ENCODE measurements around the gene PLEKHA1. TPM values are rescaled to one million over a fixed set of nuclear protein-coding genes. Genes with fewer than 3 reads are reported as not detected.
A peak's percentile ranks its signal among the peaks of the same experiment; 100 is the strongest.

PLEKHA1 gene
- total RNA-seq, 1 donor from 2014 or later, result 27.9 TPM

DNA sequence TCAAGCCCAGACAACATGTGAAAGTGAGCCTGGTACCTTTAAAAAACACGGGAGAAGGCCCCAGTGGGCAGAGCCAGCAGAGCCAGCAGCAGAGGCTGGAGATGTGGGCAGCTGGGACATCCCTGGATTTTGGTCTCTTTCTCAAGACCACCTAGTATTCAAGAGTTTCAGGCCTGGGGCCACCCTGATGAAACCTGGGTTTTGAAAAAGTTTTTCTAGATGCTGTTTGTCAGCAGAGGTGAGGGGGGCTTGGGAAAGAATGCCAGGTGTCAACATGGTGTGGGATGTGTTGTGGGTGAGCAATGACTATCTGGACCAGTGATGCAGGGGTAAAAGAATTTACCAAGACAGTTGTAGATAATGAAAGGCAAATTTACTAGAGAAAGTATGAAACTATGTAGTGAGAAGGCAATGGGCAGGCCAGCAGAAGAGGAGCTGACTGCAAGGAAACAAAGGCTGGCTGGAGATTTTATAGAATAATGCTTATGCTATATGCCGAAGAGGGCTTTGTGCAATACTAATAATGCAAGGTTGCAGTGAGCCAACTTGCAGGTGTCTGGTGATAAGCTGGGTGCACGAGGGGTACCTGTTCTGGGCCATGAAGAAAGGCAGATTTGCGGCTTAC, 28.1 kb upstream of the PLEKHA1 start:
- DNase-seq (ENCODE audit: low spot score), result peak; percentile 53

DNA sequence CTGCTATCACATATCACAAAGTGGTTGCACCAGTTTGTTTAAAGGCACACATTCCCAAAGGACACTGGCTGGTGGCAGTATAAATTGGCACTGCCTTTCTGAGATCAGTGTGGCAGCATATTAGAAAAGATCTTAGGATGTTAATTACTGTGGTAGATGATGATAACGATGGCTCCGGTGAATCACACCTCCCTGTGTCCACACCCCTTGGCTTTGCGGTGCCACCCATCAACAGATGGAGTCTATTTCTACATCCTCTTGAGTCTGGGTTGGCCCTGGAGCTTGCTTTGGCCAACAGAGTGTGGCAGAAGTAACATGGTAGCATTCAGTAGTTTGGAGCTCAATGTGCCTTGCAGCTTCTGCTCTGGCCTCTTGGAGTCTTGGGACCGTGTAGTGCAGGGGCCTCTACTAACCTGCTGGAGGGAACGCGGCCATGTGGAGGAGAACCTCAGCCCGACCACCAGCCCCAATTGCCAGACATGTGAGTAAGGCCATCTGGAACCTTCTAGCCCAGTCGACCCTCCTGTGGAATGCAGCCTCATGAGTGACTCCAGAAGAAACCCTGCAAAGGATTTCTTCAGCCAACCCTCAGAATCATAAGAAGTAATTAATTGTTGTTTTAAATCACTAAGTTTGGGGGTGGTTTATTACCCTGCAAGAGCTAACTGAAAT, 27.2 kb upstream of the PLEKHA1 start:
- DNase-seq (ENCODE audit: low spot score), result no peak

DNA sequence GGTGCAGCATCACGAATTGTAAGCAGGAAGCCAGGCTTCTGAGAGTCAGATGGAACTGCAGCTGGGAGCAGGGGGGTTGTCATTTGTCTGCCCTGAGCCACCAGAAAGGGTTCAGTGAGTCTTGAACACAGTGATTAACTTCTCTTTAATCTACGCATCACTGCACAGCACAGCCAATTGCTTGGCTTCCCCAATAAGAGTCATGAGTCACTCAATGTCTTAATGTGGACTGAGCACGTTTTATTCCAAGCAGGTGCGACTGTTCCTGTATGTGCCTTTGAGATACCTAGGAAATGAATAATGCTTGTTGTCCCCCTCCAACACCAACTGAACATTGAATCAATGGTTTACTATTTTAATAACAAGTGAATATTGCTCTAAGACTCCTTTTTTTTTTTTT, 26.0 kb upstream of the PLEKHA1 start:
- DNase-seq (ENCODE audit: low spot score), result no peak

DNA sequence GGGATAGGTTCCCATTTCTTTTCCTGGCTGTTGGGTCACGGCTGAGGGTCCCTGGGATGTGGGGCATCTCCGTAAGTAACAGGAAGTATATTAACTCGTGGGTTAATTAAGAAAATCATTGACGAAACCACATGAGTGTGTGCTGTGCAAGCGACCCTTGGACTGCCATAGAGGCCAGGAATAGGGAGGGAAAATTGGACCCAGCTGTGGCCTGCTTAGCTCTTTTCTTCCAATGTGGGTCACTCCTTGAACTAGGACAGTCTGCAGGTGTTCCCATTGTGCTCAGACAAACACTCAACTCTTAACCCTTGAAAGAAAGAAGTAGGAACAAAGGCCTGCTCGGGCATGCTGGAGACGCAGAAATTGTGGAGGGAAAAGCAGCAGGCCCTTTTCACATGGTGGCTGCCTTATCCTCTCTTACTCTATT, 25.6 kb upstream of the PLEKHA1 start:
- no peak for DNase-seq (ENCODE audit: low spot score)

DNA sequence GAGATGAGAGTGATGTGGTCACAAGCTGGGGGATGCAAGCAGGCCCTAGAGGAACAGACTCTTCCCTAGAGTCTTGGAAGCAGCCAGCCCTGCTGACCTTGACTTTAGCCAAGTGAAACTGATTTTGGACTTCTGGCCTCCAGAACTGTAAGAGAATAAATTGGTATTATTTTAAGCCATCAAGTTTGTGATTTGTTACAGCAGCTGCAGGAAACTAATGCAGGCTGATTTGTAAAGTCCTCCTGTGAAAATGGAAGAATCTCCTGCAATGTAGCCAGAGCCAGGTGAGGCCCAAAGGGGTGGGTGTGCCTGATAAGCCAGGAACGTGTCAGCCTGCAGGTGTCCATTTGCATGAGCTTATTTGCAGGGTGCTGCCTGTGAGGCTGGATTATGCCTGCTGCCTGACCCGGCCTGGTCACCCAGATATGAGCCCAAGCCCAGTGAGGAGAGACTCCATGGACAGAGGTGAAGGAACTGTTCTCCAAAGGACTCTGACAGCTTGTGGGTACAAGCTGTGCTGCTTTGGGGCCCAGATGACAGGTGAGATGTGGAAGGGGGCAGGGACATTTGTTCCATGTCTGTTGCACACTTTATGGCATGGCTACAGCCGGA, 24.6 kb upstream of the PLEKHA1 start:
- DNase-seq (ENCODE audit: low spot score), result no peak

DNA sequence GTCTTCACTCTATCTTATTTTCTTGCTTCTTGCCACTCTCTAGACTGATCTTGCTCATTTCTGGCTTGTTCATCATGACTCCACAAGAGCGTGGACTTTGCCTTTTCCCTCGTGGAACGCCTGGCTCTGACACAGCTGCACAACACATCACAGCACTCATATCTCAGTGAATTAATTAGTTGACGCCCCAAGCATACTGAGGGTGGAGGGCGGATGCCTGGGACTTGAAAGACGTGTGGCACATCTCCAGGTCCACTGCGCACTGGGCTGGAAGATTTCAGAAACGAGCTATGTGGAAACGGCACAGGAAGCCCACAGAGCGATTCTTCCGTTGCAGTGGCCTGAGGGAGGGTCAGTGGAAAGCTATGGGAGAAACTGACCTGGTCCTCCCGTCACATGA, 23.6 kb upstream of the PLEKHA1 start:
- no peak for DNase-seq (ENCODE audit: low spot score)

DNA sequence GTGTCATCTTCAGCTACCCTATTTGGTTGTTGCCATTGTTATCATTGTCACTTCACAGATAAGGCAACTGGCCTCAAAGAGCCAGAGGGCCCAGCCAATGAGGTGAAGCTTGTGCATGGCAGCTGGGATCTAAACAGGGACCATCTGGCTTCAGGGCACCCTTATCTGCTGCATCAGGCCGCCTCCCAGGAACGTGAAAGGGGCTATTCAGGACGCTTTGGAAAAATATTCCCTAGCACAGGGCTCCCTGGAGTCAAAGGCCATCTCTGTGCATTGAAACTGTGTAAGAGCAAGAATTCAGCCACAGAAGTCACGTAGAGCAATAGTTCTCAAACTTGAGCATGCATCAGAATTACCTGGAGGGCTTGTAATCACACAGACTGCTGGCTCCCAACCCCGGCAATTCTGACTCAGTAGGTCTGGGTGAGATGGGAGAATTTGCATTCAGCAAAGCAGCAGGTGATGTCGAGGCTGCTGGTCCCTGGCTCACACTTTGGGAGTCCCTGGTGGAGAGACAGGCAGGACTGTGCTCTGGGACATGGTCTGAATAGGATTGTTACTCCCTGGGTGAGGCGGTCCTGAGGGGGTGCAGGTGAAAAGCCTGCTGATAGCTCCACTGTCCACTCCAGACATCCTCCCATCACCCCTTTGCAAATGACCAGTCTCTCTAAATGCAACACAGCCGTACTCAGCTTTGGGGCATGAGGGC, 21.5 kb upstream of the PLEKHA1 start:
- peak; percentile 84 for DNase-seq (ENCODE audit: low spot score)

DNA sequence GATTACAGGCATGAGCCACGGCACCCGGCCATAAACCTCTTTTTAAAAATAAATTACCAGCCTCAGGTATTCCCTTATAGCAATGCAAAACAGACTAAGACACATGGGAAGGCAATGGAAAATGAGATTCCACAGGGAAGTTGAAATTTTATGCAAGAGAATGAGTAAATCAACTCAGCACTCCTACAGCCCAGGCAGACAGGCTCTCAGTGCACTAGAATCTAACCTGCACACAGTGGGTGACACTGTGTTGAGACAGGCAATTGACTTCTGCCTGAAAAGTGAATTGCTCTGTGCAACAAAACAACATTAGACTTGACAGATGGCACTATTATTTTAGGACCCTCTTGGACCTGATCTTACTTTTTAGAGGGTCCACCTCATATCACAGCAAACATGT, 20.1 kb upstream of the PLEKHA1 start:
- no peak for DNase-seq (ENCODE audit: low spot score)

DNA sequence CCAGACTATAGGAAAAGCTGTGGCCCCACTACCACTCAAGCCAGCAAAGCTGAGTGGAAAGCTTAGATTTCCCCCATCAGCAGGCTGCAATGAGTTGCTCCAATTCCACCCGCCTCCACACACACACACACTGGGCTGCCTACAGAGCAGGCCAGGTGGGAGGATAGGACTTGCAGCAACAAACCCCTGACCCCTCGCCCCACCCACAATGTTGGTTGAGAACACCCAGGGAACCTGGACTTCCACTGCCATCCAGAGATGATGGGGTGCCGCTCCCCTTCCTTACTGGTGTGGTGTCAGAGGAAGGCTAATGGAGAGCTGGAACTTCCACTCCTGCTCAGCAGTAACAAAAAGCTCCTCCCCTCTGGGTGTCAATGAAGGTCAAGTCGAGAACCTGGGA, 16.8 kb upstream of the PLEKHA1 start:
- no peak for DNase-seq (ENCODE audit: low spot score)

DNA sequence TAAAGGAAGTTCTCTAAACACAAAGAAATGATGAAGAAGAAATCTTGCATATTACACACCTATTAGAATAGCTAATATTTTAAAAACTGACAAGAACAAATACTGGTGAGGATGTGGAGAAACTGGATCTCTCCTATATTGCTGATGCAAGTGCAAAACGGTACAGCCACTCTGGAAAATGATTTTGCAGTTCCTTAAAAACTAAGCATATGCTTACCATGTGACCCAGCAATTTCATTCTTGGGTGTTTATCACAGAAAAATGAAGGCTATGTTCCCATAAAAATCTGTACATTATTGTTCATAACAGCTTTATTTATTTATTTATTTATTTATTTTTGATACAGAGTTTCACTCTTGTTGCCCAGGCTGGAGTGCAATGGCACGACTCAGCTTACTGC, 14.9 kb upstream of the PLEKHA1 start:
- DNase-seq (ENCODE audit: low spot score), result no peak

DNA sequence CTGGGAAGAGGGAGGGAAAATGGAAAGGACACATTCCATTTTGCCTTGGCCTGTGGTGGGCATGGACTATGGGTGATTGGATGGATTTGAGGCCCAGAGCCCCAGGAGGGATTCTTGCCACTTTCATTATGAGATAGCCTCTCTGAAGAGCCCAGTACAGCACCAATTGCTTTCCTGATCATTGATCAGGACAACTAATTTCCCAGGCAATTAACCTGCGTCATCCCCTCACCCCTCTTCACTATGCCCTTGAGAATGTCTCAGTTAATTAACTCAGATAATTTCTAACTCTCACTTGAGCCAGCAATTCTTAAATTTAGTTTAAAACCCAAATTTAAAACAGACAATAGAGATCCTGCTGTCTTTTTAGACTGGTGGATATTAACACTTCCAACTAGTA, 13.5 kb upstream of the PLEKHA1 start:
- DNase-seq (ENCODE audit: low spot score), result no peak

DNA sequence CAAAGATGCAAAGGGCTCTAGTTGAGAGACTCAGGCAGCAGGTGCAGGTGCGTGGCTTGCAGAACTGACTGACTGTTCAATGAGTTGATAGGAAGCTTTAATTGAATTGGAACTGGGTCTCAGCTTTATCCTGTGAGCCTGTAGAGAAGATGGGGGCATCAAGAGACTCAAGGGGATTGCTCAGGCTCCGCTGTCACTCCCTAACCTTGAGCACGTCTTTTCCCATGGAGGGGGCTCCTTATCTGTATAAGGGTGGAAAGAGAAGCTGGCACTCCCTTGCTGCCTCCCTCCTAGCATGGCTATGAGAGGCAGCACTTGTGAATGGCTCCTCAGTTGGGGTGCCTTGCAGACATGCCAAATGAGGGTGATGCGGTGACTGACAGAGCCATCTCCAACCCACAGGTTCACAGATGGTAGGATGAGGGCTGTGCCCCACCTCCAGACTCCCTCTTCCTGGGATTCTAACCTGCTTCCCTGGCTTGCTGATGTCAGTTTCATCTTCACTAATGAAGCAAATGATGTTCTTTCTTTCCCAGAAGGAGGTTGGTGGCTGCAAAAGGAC, 12.4 kb upstream of the PLEKHA1 start:
- no peak for DNase-seq (ENCODE audit: low spot score)

DNA sequence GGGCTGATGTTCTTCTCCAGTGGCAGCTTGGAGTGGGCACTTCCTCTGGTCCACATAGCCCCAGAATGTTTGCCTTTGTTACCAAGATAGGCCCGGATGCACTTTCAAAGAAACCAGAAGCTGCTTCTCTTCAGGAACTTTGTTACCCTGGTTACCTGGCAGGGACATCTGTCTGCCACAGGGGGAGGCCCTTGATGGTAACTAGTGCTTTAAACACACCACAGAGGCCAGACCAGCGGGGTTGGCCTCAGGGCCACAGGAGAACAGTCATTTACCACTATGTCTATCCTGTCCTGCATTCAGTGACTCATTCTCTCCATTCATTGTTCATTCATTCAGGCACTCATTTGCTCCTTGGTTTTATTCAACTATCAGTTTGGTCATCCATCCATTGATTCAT, 11.9 kb upstream of the PLEKHA1 start:
- no peak for DNase-seq (ENCODE audit: low spot score)

DNA sequence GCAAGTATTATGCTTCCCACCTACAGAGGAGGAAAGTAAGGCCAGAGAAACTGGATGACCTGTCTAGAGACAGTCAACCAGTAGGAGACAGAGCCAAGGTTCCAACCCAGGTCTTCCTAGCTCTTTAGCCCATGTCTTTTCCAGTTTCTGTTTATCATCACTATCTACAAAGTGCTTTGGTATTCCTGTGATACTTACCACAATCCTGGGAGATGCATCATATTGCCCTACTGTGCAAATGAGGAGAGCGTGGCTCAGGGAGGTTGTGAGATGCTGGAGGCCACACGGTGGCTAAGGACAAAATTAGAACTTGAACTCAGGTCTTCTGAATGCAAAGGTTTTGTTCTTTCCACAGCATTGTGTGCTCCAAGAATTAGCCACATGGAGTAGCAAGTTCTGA, 11.2 kb upstream of the PLEKHA1 start:
- no peak for DNase-seq (ENCODE audit: low spot score)

DNA sequence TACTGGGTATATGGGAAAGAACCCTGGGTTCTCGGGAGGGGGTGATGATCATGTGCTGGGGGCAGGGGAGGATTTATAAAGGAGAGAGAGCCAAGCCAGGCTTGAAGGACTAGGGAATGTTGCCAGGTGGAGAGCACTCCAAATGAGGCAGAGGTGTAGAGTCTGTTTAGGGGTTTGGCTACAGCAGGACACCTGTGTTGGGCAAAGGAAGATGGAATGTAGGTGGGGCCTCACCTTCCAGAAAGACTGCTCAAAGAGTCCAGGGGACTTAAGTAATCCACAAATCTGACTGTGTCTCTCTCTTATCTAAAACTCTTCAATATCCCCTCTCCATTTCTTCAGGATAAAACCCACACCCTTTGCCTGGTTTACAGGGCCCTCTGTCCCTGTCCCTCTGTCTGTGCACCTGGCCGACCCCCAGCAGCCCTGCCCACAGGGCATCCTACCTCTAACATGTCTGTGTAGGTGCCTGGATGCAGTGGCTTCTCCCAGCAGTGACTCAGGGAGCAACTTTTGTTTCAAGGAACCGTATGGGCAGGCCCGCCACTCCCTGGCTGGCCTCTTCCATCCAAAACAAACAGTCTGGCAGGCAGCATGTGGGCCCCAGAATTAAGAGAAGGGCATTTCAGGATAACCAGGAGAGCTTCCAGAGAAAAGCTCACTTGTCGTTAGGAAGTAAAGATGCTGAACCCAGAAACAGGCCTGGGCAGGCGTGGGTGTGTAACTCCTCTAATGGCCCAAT, 10.6 kb upstream of the PLEKHA1 start:
- DNase-seq (ENCODE audit: low spot score), result no peak

DNA sequence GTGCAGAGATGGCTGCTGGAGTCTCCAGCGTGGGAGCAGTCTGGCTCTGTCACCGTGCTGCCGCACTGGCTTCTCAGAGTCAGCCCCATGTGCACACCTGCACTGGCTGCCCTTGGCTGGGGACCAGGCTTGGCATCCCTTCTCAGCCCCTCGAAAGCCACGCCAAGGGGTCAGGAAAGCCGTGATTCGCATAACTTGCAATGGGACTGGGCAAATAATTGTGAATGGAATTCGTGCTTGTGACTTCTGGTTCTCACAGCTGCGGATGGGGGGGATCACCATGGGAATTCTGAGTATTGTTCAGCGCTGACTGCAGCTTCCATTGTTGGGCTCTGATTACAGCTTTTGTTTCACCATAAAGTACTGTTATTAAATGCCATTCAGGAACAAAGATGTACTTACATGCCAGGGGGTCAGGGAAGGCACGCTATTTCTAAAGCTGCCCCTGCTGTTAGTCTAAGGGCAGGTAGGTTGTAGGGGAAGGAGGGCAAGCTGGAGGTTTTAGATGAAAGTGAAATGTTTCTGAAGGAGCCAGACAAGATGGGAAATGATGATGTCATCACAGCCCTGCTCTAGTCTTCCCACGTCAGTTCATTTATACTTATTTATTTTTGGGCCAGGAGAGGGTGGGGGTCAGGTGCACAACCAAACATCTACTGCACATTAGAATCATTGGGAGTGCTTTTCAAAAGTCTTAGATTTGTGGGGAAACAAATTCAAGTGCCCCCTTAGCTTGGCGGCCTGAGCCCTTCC, 5.8 kb upstream of the PLEKHA1 start:
- DNase-seq (ENCODE audit: low spot score), result no peak

DNA sequence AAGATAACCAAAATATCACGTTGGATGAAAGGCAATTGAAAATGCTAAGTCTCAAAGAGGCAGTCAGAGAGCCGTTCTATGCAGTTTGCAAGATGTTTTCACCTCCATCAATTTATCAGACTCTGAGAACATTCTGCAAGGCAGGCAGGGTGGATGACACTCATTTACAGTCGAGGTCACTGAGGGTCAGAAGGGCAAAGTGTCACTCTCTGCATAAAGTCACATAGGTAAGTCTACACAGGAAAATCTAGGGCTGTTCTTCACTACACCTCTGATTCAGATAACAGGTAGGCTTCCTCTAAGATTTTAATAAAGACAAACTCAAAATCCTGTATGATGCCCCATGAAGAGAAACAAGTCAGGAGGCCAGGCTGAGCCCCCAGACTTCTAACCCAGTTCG, 1.4 kb upstream of the PLEKHA1 start:
- DNase-seq (ENCODE audit: low spot score), result no peak

DNA sequence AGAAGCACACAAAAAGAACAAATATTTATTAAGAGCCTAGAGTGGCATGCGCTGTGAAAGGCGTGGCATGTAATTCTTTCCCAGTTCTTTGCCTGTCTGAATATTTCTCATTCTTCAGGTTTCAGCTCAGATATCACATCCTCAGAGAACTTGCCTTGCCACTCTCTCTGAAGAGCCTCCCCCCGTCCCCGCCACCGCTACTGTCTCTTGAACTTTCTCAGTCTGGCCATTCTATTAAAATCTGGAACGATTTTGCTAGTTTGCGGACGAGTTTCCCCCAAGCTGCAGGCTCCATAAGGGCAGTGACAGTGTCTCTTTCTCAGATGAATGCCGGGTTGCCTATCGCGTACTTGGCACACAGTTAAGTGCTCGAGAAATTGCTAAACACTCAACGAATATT, 787 bp upstream of the PLEKHA1 start:
- no peak for DNase-seq (ENCODE audit: low spot score)

DNA sequence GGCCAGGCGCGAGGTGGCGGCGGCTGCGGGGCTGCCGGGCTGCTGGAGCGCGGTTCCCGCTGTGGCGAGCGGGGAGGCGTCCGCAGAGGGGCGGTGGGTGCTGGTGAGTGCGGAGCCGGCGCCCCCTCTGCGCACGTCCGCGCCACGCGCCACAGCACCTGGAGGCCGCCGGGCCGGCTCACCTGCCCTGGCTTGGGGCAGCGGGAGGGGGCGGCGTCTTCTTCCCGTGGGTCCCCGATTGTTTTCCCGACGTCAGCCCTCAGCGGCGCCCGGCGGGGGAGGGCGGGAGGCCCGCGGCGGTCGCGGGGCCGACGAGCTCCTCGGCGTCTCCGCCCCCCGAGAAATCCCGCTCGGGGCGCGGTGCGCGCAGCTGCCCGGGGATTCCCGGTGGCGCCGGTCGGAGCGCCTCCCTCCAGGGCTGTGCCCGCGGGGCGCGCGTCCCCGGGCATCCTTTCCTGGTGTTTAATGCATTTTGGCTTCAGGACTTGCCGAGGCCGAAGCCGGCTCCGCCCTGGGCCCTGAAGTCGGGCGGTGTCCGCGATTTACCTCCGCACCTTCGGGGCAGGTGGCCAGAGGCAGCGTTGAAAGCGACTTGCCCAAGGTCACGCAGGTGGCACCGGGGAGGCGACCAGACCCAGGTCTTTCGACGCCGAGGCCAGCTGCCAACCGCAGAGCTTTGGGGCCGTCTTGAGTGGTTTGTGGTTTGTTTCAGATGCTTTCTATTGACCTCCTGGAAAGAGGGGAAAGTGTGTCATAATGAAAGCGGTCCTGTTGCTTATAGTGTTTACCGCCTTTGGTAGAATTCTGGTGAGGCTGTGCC, 561 bp downstream of the PLEKHA1 start:
- peak; percentile 92 for DNase-seq (ENCODE audit: low spot score)
